ENCODE data around the gene CRELD1. TPM values are rescaled to one million over a fixed set of nuclear protein-coding genes. Genes with fewer than 3 reads are reported as not detected.

CRELD1 gene
- total RNA-seq, 1 donor from 2014 or later = 16.9 TPM

DNA sequence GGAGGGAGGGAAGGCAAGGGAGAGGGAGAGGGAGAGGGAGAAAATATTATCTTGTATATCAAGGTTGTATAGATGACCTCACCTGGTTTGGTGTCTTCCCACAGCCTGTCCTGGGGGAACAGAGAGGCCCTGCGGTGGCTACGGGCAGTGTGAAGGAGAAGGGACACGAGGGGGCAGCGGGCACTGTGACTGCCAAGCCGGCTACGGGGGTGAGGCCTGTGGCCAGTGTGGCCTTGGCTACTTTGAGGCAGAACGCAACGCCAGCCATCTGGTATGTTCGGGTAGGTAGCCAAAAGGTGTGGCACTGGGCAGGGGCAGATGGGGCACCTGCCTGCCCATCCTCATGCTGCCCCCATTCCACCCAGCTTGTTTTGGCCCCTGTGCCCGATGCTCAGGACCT is 7.1 kb downstream of the CRELD1 start:
- TF ChIP-seq, protein P1, sequence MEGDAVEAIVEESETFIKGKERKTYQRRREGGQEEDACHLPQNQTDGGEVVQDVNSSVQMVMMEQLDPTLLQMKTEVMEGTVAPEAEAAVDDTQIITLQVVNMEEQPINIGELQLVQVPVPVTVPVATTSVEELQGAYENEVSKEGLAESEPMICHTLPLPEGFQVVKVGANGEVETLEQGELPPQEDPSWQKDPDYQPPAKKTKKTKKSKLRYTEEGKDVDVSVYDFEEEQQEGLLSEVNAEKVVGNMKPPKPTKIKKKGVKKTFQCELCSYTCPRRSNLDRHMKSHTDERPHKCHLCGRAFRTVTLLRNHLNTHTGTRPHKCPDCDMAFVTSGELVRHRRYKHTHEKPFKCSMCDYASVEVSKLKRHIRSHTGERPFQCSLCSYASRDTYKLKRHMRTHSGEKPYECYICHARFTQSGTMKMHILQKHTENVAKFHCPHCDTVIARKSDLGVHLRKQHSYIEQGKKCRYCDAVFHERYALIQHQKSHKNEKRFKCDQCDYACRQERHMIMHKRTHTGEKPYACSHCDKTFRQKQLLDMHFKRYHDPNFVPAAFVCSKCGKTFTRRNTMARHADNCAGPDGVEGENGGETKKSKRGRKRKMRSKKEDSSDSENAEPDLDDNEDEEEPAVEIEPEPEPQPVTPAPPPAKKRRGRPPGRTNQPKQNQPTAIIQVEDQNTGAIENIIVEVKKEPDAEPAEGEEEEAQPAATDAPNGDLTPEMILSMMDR (conservative IDR thresholded peaks at IDR 0.05) = no peak
- no peak overlapping the region for H3K4me3 Mint-ChIP-seq
- peaks cover 5% of the 10 kb centered on the region for H3K4me1 Mint-ChIP-seq
- H3K36me3 Mint-ChIP-seq (ENCODE audit: low read depth) = peaks cover 3% of the 10 kb centered on the region
- H3K27ac Mint-ChIP-seq (ENCODE audit: unreplicated experiment) = no peak overlapping the region
- no peaks in the 10 kb centered on the region for H3K27me3 Mint-ChIP-seq (ENCODE audit: low read depth)
- H3K9me3 Mint-ChIP-seq = no peaks in the 10 kb centered on the region
- no peak for DNase-seq (ENCODE audit: low read depth, low spot score)

DNA sequence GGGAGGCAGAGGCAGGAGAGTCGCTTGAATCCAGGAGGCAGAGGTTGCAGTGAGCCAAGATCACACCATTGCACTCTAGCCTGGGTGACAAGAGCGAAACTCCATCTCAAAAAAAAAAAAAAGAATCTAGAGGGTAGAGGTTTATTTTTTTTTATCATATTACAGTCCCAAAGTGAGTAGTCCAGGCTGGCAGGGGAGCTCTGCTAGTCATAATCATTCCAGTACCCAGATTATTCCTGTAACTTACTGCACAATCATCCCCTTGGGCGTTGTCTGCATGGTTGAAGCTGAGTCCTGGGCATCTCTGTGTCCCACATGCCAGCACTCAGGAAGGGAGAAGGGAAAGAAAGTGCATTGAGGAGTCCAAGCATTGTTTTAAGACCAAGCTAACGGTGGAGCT is 8.5 kb downstream of the CRELD1 start:
- Mint-ChIP-seq H3K4me1 (peaks cover 8% of the 10 kb centered on the region), H3K4me3 (peak overlapping the region; percentile 53), H3K27me3 (ENCODE audit: low read depth) (peaks cover under 1% of the 10 kb centered on the region), H3K9me3 (no peaks in the 10 kb centered on the region), H3K36me3 (ENCODE audit: low read depth) (peaks cover 3% of the 10 kb centered on the region), H3K27ac (ENCODE audit: unreplicated experiment) (no peak overlapping the region)
- no peak for DNase-seq (ENCODE audit: low read depth, low spot score)
- TF ChIP-seq, protein P1 (conservative IDR thresholded peaks at IDR 0.05) = no peak

DNA sequence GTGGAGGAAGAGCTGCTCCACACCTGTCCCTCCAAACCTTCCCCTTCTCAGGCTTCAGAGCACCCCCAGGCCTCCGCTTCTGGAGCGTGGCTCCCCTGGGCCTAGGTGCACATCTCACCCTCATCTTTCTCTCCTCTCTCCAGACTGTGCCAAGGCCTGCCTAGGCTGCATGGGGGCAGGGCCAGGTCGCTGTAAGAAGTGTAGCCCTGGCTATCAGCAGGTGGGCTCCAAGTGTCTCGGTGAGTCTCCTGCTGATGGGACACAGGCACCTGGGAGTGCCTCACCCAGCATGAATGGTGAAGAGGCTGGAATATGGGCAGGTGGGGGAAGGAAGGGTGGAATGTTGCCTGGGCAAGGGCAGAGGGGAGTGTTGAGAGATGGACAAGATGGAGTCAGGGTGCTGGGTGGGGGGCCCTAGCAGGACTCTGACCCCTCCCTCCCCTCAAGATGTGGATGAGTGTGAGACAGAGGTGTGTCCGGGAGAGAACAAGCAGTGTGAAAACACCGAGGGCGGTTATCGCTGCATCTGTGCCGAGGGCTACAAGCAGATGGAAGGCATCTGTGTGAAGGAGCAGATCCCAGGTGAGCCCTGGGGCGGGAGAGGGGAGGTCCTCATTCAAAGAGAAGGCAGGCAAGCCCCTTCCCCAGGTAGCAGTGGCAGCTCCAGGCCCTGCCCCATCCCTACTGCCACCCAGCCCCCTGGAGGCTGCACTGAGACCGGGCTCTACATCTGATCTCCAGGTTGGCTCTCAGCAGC is 9.5 kb downstream of the CRELD1 start:
- TF ChIP-seq, protein P1 (conservative IDR thresholded peaks at IDR 0.05) = no peak
- no peak for DNase-seq (ENCODE audit: low read depth, low spot score)
- peaks cover 8% of the 10 kb centered on the region for H3K4me1 Mint-ChIP-seq
- no peaks in the 10 kb centered on the region for H3K9me3 Mint-ChIP-seq
- peak overlapping the region; percentile 39 for H3K4me3 Mint-ChIP-seq
- H3K27ac Mint-ChIP-seq (ENCODE audit: unreplicated experiment) = no peak overlapping the region
- H3K36me3 Mint-ChIP-seq (ENCODE audit: low read depth) = peaks cover 3% of the 10 kb centered on the region
- peaks cover 4% of the 10 kb centered on the region for H3K27me3 Mint-ChIP-seq (ENCODE audit: low read depth)

DNA sequence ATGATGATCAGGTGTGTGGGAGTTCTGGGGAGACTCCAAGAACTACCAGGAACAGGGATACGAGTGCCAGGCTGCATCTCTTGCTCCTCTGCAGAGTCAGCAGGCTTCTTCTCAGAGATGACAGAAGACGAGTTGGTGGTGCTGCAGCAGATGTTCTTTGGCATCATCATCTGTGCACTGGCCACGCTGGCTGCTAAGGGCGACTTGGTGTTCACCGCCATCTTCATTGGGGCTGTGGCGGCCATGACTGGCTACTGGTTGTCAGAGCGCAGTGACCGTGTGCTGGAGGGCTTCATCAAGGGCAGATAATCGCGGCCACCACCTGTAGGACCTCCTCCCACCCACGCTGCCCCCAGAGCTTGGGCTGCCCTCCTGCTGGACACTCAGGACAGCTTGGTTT is 10.6 kb downstream of the CRELD1 start:
- TF ChIP-seq, protein P1 (conservative IDR thresholded peaks at IDR 0.05) = no peak
- Mint-ChIP-seq H3K27me3 (ENCODE audit: low read depth) (peaks cover 4% of the 10 kb centered on the region), H3K36me3 (ENCODE audit: low read depth) (peaks cover 3% of the 10 kb centered on the region), H3K9me3 (no peaks in the 10 kb centered on the region), H3K27ac (ENCODE audit: unreplicated experiment) (peak overlapping the region; percentile 83), H3K4me1 (peaks cover 6% of the 10 kb centered on the region), H3K4me3 (no peak overlapping the region)
- DNase-seq (ENCODE audit: low read depth, low spot score) = no peak

DNA sequence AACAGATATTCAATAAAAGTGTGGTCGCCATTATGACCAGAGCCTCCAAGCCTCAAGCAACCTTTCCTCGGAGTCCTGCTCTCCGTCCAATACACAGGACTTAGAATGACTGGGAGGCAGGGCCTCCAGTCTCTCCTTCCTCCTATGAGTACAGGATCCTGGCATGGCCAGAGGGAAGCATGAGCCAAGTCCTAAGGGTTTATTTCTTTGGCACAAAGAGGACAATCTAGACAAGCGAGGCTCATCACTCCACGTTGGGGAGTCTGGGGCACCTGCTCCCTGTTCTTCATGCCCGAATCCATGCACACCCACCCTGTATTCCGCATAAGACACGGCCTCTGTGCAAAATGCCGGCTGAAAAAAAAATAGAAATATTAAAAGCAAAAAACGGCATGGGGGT is 11.7 kb downstream of the CRELD1 start:
- Mint-ChIP-seq H3K4me3 (peak overlapping the region; percentile 73), H3K4me1 (peaks cover 3% of the 10 kb centered on the region), H3K9me3 (no peaks in the 10 kb centered on the region), H3K27ac (ENCODE audit: unreplicated experiment) (no peak overlapping the region), H3K27me3 (ENCODE audit: low read depth) (peaks cover 4% of the 10 kb centered on the region), H3K36me3 (ENCODE audit: low read depth) (peaks cover 3% of the 10 kb centered on the region)
- TF ChIP-seq, protein P1 (conservative IDR thresholded peaks at IDR 0.05) = no peak
- DNase-seq (ENCODE audit: low read depth, low spot score) = no peak

All from neural crest cell (in vitro differentiated cells).